GM19238 (cell line): ENCODE results near the gene MAML3.

Source experiments
- DNase-seq: peaks from one replicate; pipeline ENCODE4 v3.0.0; 2011; ENCODE audit warnings: low spot score; ENCODE audit not compliant: insufficient read length

The MAML3 gene

GRCh38 chr4:139933104-139933503 lies 220.9 kb downstream of the MAML3 start:
- DNase-seq: no peak

GRCh38 chr4:139924782-139925181 lies 229.2 kb downstream of the MAML3 start:
- no peak for DNase-seq

- no peak for DNase-seq
These were observed 231.5 kb downstream of the MAML3 start for GRCh38 chr4:139922406-139923024.

- DNase-seq: no peak
These were observed 232.4 kb downstream of the MAML3 start for GRCh38 chr4:139921429-139922184.

- DNase-seq: no peak
These were observed 233.4 kb downstream of the MAML3 start for GRCh38 chr4:139920486-139921002.

GRCh38 chr4:139919521-139919920 lies 234.5 kb downstream of the MAML3 start:
- DNase-seq: no peak

- DNase-seq: no peak
These were observed 235.0 kb downstream of the MAML3 start for GRCh38 chr4:139919004-139919403.

- no peak for DNase-seq
These were observed 235.4 kb downstream of the MAML3 start for GRCh38 chr4:139918591-139918990.

GRCh38 chr4:139917896-139918295 lies 236.1 kb downstream of the MAML3 start:
- no peak for DNase-seq

GRCh38 chr4:139916041-139916440 lies 237.9 kb downstream of the MAML3 start:
- no peak for DNase-seq

- DNase-seq: no peak
These were observed 238.9 kb downstream of the MAML3 start for GRCh38 chr4:139915037-139915436.

GRCh38 chr4:139913995-139914598 lies 239.9 kb downstream of the MAML3 start:
- DNase-seq: no peak

- DNase-seq: no peak
These were observed 240.5 kb downstream of the MAML3 start for GRCh38 chr4:139913398-139913990.

GRCh38 chr4:139912445-139912844 lies 241.5 kb downstream of the MAML3 start:
- no peak for DNase-seq

- no peak for DNase-seq
These were observed 243.9 kb downstream of the MAML3 start for GRCh38 chr4:139910106-139910505.

- no peak for DNase-seq
These were observed 245.1 kb downstream of the MAML3 start for GRCh38 chr4:139908636-139909437.

- DNase-seq: no peak
These were observed 246.8 kb downstream of the MAML3 start for GRCh38 chr4:139907001-139907809.

- DNase-seq: no peak
These were observed 248.5 kb downstream of the MAML3 start for GRCh38 chr4:139905489-139905888.

GRCh38 chr4:139904406-139904805 lies 249.6 kb downstream of the MAML3 start:
- DNase-seq: no peak

GRCh38 chr4:139903845-139904244 lies 250.1 kb downstream of the MAML3 start:
- DNase-seq: no peak
